HUDEP-2 (cell line): Measurements from ENCODE around the gene FXYD1.

Experiments used
- DNase-seq, 76 experiments: peaks; one replicate each; lab custom pipeline; 2025; ENCODE audit not compliant: unreplicated experiment in 76 of 76; lab: John Stamatoyannopoulos, UW

The FXYD1 gene

DNA sequence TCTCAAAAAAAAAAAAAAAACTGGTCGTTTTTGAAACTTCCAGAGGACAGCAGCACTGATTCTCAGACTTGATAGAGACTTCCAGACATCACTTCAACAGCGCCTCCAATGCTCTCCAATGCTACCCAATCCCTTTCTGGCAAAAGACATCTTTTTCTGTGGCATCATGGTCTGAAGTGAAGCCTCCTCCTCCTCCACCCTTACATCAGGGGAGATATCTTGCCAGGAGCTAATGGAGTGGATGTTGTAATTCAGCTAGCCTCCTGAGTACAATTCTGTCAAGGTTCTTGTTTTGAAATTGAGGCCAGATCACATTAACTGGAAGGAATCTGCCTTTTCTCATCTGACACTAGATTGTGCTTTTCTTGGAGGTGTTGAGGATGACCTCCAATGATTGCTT is 40.1 kb downstream of the FXYD1 start:
- peak in 1 of 76 experiments; percentile 2 for DNase-seq

DNA sequence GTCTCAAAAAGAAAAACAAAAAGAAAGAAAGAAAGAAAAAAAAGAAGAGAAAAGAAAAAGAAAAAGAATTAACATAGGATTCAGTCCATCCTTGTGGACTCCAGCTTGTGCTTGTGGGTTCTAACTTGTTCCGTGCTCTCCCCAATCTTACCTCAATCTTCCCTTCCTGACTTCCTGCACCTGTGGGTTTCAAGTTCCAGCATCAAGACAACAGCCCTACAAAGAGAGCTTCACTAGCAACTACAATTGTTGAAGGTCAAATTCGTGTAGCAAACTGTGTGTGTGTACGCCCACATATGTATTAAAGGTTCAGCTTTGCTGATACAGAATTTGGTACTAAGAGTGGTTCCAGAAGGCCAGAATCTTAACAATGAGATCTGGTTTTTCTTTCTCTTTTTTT is 41.2 kb downstream of the FXYD1 start:
- DNase-seq = no peak

GRCh38 chr19:35181387-35181786 is 42.8 kb downstream of the FXYD1 start:
- no peak for DNase-seq

- DNase-seq = no peak
Observed at GRCh38 chr19:35184267-35184666, 45.6 kb downstream of the FXYD1 start.

GRCh38 chr19:35184884-35185283 is 46.3 kb downstream of the FXYD1 start:
- DNase-seq = no peak
